LNCaP clone FGC (cell line): ENCODE measurements around the gene APAF1.
"Not testable (repeated sequence)": the region's sequence is repeated elsewhere in the genome, so short reads cannot be mapped to it uniquely, and the experiment has no call there.

ENCODE experiments used
- DNase-seq: peaks from one replicate; pipeline ENCODE4 v3.0.0-alpha.2; 2011; ENCODE audit warnings: low read depth
- H3K4me3 ChIP-seq: 2 replicates; pipeline ENCODE4 v1.5.1; 2011; ENCODE audit warnings: mild to moderate bottlenecking, low read depth, low read length, control low read depth
- CTCF ChIP-seq: IDR thresholded peaks from 2 replicates; pipeline ENCODE4 v1.5.1; 2012; ENCODE audit warnings: mild to moderate bottlenecking; ENCODE audit not compliant: control insufficient read depth, insufficient read depth; ENCODE audit errors: extremely low read depth

APAF1 gene

GRCh38 chr12:98635657-98636323 is 9.3 kb upstream of the APAF1 start:
- no peak for DNase-seq
- no peak overlapping the region for H3K4me3 ChIP-seq
- no peak for TF ChIP-seq CTCF

- TF ChIP-seq CTCF = no peak
- H3K4me3 ChIP-seq = no peak overlapping the region
- no peak for DNase-seq
These were observed 8.0 kb upstream of the APAF1 start for GRCh38 chr12:98637068-98637467.

- TF ChIP-seq CTCF = no peak
- no peak overlapping the region for H3K4me3 ChIP-seq
- DNase-seq = no peak
These were observed 7.1 kb upstream of the APAF1 start for GRCh38 chr12:98638009-98638408.

GRCh38 chr12:98639491-98639890 is 5.6 kb upstream of the APAF1 start:
- DNase-seq = no peak
- H3K4me3 ChIP-seq = no peak overlapping the region
- TF ChIP-seq CTCF = no peak

- not testable (repeated sequence) for DNase-seq
These were observed 2.3 kb upstream of the APAF1 start for GRCh38 chr12:98642801-98643200.

GRCh38 chr12:98644433-98644711 is 718 bp upstream of the APAF1 start:
- no peak for TF ChIP-seq CTCF
- no peak for DNase-seq
- H3K4me3 ChIP-seq = peak overlapping the region; percentile 94

More at GRCh38 chr12:98642801-98643200, 2.3 kb upstream of the APAF1 start:
- H3K4me3 ChIP-seq = not testable (repeated sequence)

- DNase-seq = no peak
- no peak for TF ChIP-seq CTCF
These were observed 530 bp downstream of the APAF1 start for GRCh38 chr12:98645572-98646067.

More at GRCh38 chr12:98645572-98646067, 530 bp downstream of the APAF1 start:
- H3K4me3 ChIP-seq = peak overlapping the region; percentile 94
